ENCODE data around the gene KREMEN2.

KREMEN2 gene

DNA sequence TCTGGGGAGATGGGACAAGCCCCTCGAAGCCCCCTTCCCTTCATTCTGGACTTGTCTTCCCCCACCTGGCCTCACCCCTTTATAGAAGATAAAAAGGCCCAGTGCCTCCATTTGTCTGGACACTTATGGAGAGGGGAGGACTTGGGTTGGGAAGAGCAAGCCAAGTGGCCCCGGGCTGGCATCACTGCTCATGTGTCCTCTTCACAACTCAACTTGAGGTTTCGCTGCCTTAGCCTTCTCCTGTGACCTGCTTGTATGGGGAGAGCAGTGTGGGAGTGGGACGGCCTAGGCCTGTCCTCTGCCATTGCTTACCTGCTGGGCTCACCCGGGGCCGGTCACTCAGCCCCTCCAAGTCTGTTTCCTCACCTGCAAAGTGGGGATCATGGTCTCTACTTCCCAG is 6.5 kb downstream of the KREMEN2 start:
- Histone ChIP-seq H3K4ac (ENCODE audit: low read length) (no peak overlapping the region), H2AK5ac (ENCODE audit: low read depth, low read length) (no peak overlapping the region), H3K4me2 (ENCODE audit: insufficient read depth, low read length, poor library complexity, severe bottlenecking) (peak overlapping the region; percentile 96), H3K27ac (replicated peaks; ENCODE audit: low read length) (no peak overlapping the region), H3K9me3 (replicated peaks in 1 of 2; ENCODE audit: control insufficient read depth in 2 of 2, insufficient read depth in 1 of 2, low read depth in 1 of 2, low read length in 2 of 2) (no peaks in the 10 kb centered on the region), H3K18ac (ENCODE audit: low read length) (peak overlapping the region; percentile 72), H3K4me3 (ENCODE audit: low read length in 2 of 2) (peak overlapping the region; percentile 52 to 95), H3K36me3 (replicated peaks in 1 of 2; ENCODE audit: control insufficient read depth in 2 of 2, insufficient read depth in 2 of 2, low read length in 2 of 2) (peaks cover 27 to 48% of the 10 kb centered on the region in 2 donors), H3K27me3 (ENCODE audit: control insufficient read depth in 3 of 3, insufficient read depth in 3 of 3, low read depth in 1 of 3, low read length in 3 of 3) (peaks cover 0 to 19% (median 0%) of the 10 kb centered on the region in 3 experiments), H2BK5ac (ENCODE audit: low read length) (no peak overlapping the region), H3K14ac (ENCODE audit: low read length) (no peak overlapping the region), H2AFZ (ENCODE audit: low read length) (no peak overlapping the region), H3K9ac (ENCODE audit: low read depth, low read length, poor library complexity) (peak overlapping the region; percentile 38), H3K23ac (ENCODE audit: low read depth, low read length, poor library complexity) (no peak overlapping the region), H4K8ac (ENCODE audit: low read depth, low read length) (no peak overlapping the region), H3K79me1 (ENCODE audit: low read depth, low read length) (peaks cover 14% of the 10 kb centered on the region), H2BK15ac (ENCODE audit: low read length) (no peak overlapping the region), H2BK12ac (ENCODE audit: low read length) (no peak overlapping the region), H3K4me1 (ENCODE audit: control insufficient read depth in 2 of 2, insufficient read depth in 1 of 2, low read depth in 1 of 2, low read length in 2 of 2) (peaks cover 10 to 13% of the 10 kb centered on the region in 2 donors), H4K91ac (ENCODE audit: low read depth, low read length, poor library complexity) (no peak overlapping the region), H2BK120ac (ENCODE audit: low read depth, low read length) (no peak overlapping the region)
- no peak for DNase-seq (ENCODE audit: low spot score)
- no CpG with 5 or more reads among the region's 6 CpGs for WGBS, 2 donors (ENCODE audit: extremely low coverage in 2 of 2, insufficient read length in 2 of 2, insufficient replicate concordance in 1 of 2)

DNA sequence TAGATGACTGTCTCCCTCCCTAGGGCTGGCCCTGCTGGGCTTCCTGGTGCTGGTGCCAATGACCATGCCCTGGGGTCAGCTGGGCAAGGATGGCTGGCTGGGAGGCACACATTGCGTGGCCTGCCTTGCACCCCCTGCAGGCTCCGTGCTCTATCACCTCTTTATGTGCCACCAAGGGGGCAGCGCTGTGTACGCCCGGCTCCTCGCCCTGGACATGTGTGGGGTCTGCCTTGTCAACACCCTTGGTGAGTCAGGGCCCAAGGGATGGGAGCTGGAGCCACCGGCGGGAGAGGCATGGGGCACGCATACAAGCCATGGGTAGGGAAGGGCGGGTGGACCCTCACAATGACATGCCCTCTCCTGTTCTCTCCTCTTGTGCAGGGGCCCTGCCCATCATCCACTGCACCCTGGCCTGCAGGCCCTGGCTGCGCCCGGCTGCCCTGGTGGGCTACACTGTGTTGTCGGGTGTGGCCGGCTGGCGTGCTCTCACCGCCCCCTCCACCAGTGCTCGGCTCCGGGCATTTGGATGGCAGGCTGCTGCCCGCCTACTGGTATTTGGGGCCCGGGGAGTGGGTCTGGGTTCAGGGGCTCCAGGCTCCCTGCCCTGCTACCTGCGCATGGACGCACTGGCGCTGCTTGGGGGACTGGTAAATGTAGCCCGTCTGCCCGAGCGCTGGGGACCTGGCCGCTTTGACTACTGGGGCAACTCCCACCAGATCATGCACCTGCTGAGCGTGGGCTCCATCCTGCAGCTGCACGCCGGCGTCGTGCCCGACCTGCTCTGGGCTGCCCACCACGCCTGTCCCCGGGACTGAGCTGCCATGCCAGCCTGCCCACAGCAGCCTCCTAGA is 7.3 kb downstream of the KREMEN2 start:
- H4K91ac ChIP-seq (ENCODE audit: low read depth, low read length, poor library complexity) = no peak overlapping the region
- H3K27me3 ChIP-seq (ENCODE audit: control insufficient read depth in 3 of 3, insufficient read depth in 3 of 3, low read depth in 1 of 3, low read length in 3 of 3) = peaks cover 0 to 12% (median 0%) of the 10 kb centered on the region in 3 experiments
- H3K18ac ChIP-seq (ENCODE audit: low read length) = no peak overlapping the region
- no peak overlapping the region for H3K4me2 ChIP-seq (ENCODE audit: insufficient read depth, low read length, poor library complexity, severe bottlenecking)
- H3K14ac ChIP-seq (ENCODE audit: low read length) = peak overlapping the region; percentile 1
- H3K4ac ChIP-seq (ENCODE audit: low read length) = no peak overlapping the region
- no peaks in the 10 kb centered on the region for H3K9me3 ChIP-seq (replicated peaks in 1 of 2; ENCODE audit: control insufficient read depth in 2 of 2, insufficient read depth in 1 of 2, low read depth in 1 of 2, low read length in 2 of 2)
- H3K36me3 ChIP-seq (replicated peaks in 1 of 2; ENCODE audit: control insufficient read depth in 2 of 2, insufficient read depth in 2 of 2, low read length in 2 of 2) = peaks cover 32 to 56% of the 10 kb centered on the region in 2 donors
- peaks cover 10 to 13% of the 10 kb centered on the region in 2 donors for H3K4me1 ChIP-seq (ENCODE audit: control insufficient read depth in 2 of 2, insufficient read depth in 1 of 2, low read depth in 1 of 2, low read length in 2 of 2)
- peak overlapping the region; percentile 94 for H3K23ac ChIP-seq (ENCODE audit: low read depth, low read length, poor library complexity)
- H2AK5ac ChIP-seq (ENCODE audit: low read depth, low read length) = no peak overlapping the region
- H2AFZ ChIP-seq (ENCODE audit: low read length) = no peak overlapping the region
- WGBS, 2 donors (ENCODE audit: extremely low coverage in 2 of 2, insufficient read length in 2 of 2, insufficient replicate concordance in 1 of 2) = no CpG with 5 or more reads among the region's 35 CpGs
- no peak overlapping the region for H2BK12ac ChIP-seq (ENCODE audit: low read length)
- DNase-seq (ENCODE audit: low spot score) = no peak
- H3K27ac ChIP-seq (replicated peaks; ENCODE audit: low read length) = no peak overlapping the region
- H2BK5ac ChIP-seq (ENCODE audit: low read length) = no peak overlapping the region
- no peak overlapping the region for H2BK15ac ChIP-seq (ENCODE audit: low read length)
- peaks cover 14% of the 10 kb centered on the region for H3K79me1 ChIP-seq (ENCODE audit: low read depth, low read length)
- H3K4me3 ChIP-seq (ENCODE audit: low read length in 2 of 2) = peak overlapping the region in 1 of 2 donors; percentile 52
- H4K8ac ChIP-seq (ENCODE audit: low read depth, low read length) = no peak overlapping the region
- peak overlapping the region; percentile 38 for H3K9ac ChIP-seq (ENCODE audit: low read depth, low read length, poor library complexity)
- H2BK120ac ChIP-seq (ENCODE audit: low read depth, low read length) = no peak overlapping the region

DNA sequence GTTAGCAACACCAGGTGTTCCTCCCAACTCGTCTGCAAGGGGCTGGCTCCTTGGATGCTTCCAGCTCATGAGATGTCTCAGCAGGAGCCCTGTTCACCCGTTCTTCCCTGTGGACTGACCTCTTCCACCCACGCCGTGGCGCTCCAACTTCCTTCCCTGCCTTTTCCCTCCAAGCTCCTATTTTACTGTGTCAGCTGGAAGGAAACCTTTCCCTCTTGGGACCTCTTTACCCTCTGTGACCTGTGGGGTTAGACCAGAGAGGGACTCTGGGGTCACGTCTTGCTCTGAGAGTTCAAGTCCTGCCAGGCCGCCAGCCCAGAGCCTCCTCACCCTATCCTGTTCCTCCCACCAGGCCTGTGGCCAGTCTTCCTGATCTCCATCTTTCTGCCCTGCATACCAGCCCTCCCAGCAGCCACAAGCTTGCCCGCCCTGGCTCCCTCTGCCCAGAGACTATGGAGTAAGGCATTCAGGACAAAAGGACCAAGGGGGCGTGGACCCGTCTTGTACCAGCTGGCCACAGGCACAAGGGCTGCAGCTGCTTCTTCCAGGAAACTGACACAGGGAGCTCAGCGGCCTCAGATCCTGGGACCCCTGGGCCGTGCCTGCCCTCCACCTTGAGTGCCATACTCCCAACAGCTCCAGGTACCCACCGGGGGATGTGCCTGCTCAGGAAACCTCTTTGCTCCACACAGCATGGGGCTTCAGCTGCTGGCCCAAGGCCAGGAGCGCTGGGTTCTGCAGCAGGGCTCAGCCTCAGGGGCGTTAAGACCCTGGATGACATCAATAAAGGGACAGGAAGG is 8.1 kb downstream of the KREMEN2 start:
- H3K4ac ChIP-seq (ENCODE audit: low read length) = no peak overlapping the region
- no peak overlapping the region for H2BK12ac ChIP-seq (ENCODE audit: low read length)
- no peak overlapping the region for H3K27ac ChIP-seq (replicated peaks; ENCODE audit: low read length)
- H3K79me1 ChIP-seq (ENCODE audit: low read depth, low read length) = peaks cover 14% of the 10 kb centered on the region
- H3K36me3 ChIP-seq (replicated peaks in 1 of 2; ENCODE audit: control insufficient read depth in 2 of 2, insufficient read depth in 2 of 2, low read length in 2 of 2) = peaks cover 32 to 64% of the 10 kb centered on the region in 2 donors
- H4K91ac ChIP-seq (ENCODE audit: low read depth, low read length, poor library complexity) = no peak overlapping the region
- H2BK120ac ChIP-seq (ENCODE audit: low read depth, low read length) = no peak overlapping the region
- H2BK5ac ChIP-seq (ENCODE audit: low read length) = no peak overlapping the region
- peaks cover 0 to 10% (median 0%) of the 10 kb centered on the region in 3 experiments for H3K27me3 ChIP-seq (ENCODE audit: control insufficient read depth in 3 of 3, insufficient read depth in 3 of 3, low read depth in 1 of 3, low read length in 3 of 3)
- H2AFZ ChIP-seq (ENCODE audit: low read length) = no peak overlapping the region
- no peak overlapping the region for H2AK5ac ChIP-seq (ENCODE audit: low read depth, low read length)
- H3K23ac ChIP-seq (ENCODE audit: low read depth, low read length, poor library complexity) = peak overlapping the region; percentile 93
- H3K4me1 ChIP-seq (ENCODE audit: control insufficient read depth in 2 of 2, insufficient read depth in 1 of 2, low read depth in 1 of 2, low read length in 2 of 2) = peaks cover 10 to 13% of the 10 kb centered on the region in 2 donors
- WGBS, 2 donors (ENCODE audit: extremely low coverage in 2 of 2, insufficient read length in 2 of 2, insufficient replicate concordance in 1 of 2) = no CpG with 5 or more reads among the region's 15 CpGs
- no peak overlapping the region for H3K4me3 ChIP-seq (ENCODE audit: low read length in 2 of 2)
- no peak overlapping the region for H3K18ac ChIP-seq (ENCODE audit: low read length)
- no peak overlapping the region for H4K8ac ChIP-seq (ENCODE audit: low read depth, low read length)
- no peak overlapping the region for H3K14ac ChIP-seq (ENCODE audit: low read length)
- H3K4me2 ChIP-seq (ENCODE audit: insufficient read depth, low read length, poor library complexity, severe bottlenecking) = no peak overlapping the region
- no peak for DNase-seq (ENCODE audit: low spot score)
- H3K9ac ChIP-seq (ENCODE audit: low read depth, low read length, poor library complexity) = no peak overlapping the region
- H2BK15ac ChIP-seq (ENCODE audit: low read length) = no peak overlapping the region
- no peaks in the 10 kb centered on the region for H3K9me3 ChIP-seq (replicated peaks in 1 of 2; ENCODE audit: control insufficient read depth in 2 of 2, insufficient read depth in 1 of 2, low read depth in 1 of 2, low read length in 2 of 2)

DNA sequence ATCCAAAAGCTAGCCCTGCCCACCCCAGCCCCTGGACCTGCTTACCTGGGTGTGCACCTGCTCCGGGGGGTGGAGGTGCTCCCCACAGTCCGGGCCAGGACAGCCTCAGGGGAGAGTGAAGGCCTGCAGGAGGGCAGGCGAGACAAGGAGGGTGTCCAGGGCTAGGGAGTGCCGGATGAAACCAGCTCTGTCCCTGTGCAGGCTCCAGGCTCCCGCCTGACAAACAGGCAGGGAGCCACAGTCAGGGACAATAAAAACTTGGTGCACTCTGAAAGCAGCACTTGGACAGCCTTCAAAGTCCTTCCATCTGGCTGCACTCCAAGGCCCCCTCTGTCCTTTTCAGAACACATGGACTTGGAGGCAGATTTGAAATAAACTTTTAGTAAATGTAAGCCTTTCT is 9.0 kb downstream of the KREMEN2 start:
- Histone ChIP-seq H3K27ac (replicated peaks; ENCODE audit: low read length) (no peak overlapping the region), H2AK5ac (ENCODE audit: low read depth, low read length) (no peak overlapping the region), H3K4ac (ENCODE audit: low read length) (no peak overlapping the region), H2BK12ac (ENCODE audit: low read length) (no peak overlapping the region), H3K36me3 (replicated peaks in 1 of 2; ENCODE audit: control insufficient read depth in 2 of 2, insufficient read depth in 2 of 2, low read length in 2 of 2) (peaks cover 32 to 74% of the 10 kb centered on the region in 2 donors), H3K4me1 (ENCODE audit: control insufficient read depth in 2 of 2, insufficient read depth in 1 of 2, low read depth in 1 of 2, low read length in 2 of 2) (peaks cover 10 to 13% of the 10 kb centered on the region in 2 donors), H3K18ac (ENCODE audit: low read length) (no peak overlapping the region), H3K79me1 (ENCODE audit: low read depth, low read length) (peaks cover 15% of the 10 kb centered on the region), H2BK120ac (ENCODE audit: low read depth, low read length) (no peak overlapping the region), H3K9ac (ENCODE audit: low read depth, low read length, poor library complexity) (no peak overlapping the region), H4K91ac (ENCODE audit: low read depth, low read length, poor library complexity) (no peak overlapping the region), H3K27me3 (ENCODE audit: control insufficient read depth in 3 of 3, insufficient read depth in 3 of 3, low read depth in 1 of 3, low read length in 3 of 3) (peaks cover 0 to 4% (median 0%) of the 10 kb centered on the region in 3 experiments), H2BK5ac (ENCODE audit: low read length) (no peak overlapping the region), H3K14ac (ENCODE audit: low read length) (no peak overlapping the region), H3K4me3 (ENCODE audit: low read length in 2 of 2) (no peak overlapping the region), H2AFZ (ENCODE audit: low read length) (no peak overlapping the region), H2BK15ac (ENCODE audit: low read length) (no peak overlapping the region), H3K4me2 (ENCODE audit: insufficient read depth, low read length, poor library complexity, severe bottlenecking) (no peak overlapping the region), H3K9me3 (replicated peaks in 1 of 2; ENCODE audit: control insufficient read depth in 2 of 2, insufficient read depth in 1 of 2, low read depth in 1 of 2, low read length in 2 of 2) (no peaks in the 10 kb centered on the region), H4K8ac (ENCODE audit: low read depth, low read length) (no peak overlapping the region), H3K23ac (ENCODE audit: low read depth, low read length, poor library complexity) (peak overlapping the region; percentile 13)
- no CpG with 5 or more reads among the region's 5 CpGs for WGBS, 2 donors (ENCODE audit: extremely low coverage in 2 of 2, insufficient read length in 2 of 2, insufficient replicate concordance in 1 of 2)
- no peak for DNase-seq (ENCODE audit: low spot score)

Measured in neuronal stem cell (in vitro differentiated cells).